Mononuclear cell (primary cell): ENCODE data around the gene YDJC. TPM values are rescaled to one million over a fixed set of nuclear protein-coding genes. Genes with fewer than 3 reads are reported as not detected.
A peak's percentile ranks its signal among the peaks of the same experiment; 100 is the strongest.
"Not testable (repeated sequence)": the region's sequence is repeated elsewhere in the genome, so short reads cannot be mapped to it uniquely, and the experiment has no call there.

ENCODE experiments used
- H3K27me3 ChIP-seq: 2 replicates; pipeline ENCODE4 v1.6.0; 2011; ENCODE audit warnings: low read length, control low read depth; ENCODE audit not compliant: insufficient read depth
- H3K4me1 ChIP-seq: 2 replicates; pipeline ENCODE4 v1.5.1; 2011; ENCODE audit warnings: mild to moderate bottlenecking, low read length, control low read depth; ENCODE audit not compliant: insufficient read depth
- H3K4me3 ChIP-seq: 2 replicates; pipeline ENCODE4 v1.5.1; 2011; ENCODE audit warnings: mild to moderate bottlenecking, low read length, moderate library complexity
- H3K9me3 ChIP-seq: 2 replicates; pipeline ENCODE4 v1.5.1; 2011; ENCODE audit warnings: low read depth, mild to moderate bottlenecking, control low read depth, low read length
- total RNA-seq: library from RNA; depleted of rRNA; stranded (reverse); fragments of >200 nt; gene quantifications from one replicate; pipeline ENCODE4 v1.2.3, GENCODE V29; 2012

Gene YDJC
- total RNA-seq, 1 donor, result 20.7 TPM

- H3K4me1 ChIP-seq, result peaks cover 20% of the 10 kb centered on the region
- H3K4me3 ChIP-seq, result no peak overlapping the region
- no peaks in the 10 kb centered on the region for H3K9me3 ChIP-seq
- H3K27me3 ChIP-seq, result no peaks in the 10 kb centered on the region
These were observed 30.2 kb upstream of the YDJC start for GRCh38 chr22:21659864-21660525.

GRCh38 chr22:21657360-21658032 lies 27.7 kb upstream of the YDJC start:
- no peaks in the 10 kb centered on the region for H3K9me3 ChIP-seq
- H3K4me1 ChIP-seq, result peaks cover 23% of the 10 kb centered on the region
- H3K4me3 ChIP-seq, result peak overlapping the region; percentile 51
- H3K27me3 ChIP-seq, result no peaks in the 10 kb centered on the region

- peaks cover 28% of the 10 kb centered on the region for H3K4me1 ChIP-seq
- H3K27me3 ChIP-seq, result no peaks in the 10 kb centered on the region
- no peaks in the 10 kb centered on the region for H3K9me3 ChIP-seq
- H3K4me3 ChIP-seq, result peak overlapping the region; percentile 51
These were observed 27.2 kb upstream of the YDJC start for GRCh38 chr22:21657020-21657359.

GRCh38 chr22:21652547-21653545 lies 23.0 kb upstream of the YDJC start:
- Histone ChIP-seq H3K4me1 (peaks cover 35% of the 10 kb centered on the region), H3K9me3 (no peaks in the 10 kb centered on the region), H3K27me3 (no peaks in the 10 kb centered on the region), H3K4me3 (peak overlapping the region; percentile 45)

GRCh38 chr22:21652010-21652546 lies 22.3 kb upstream of the YDJC start:
- Histone ChIP-seq H3K4me3 (peak overlapping the region; percentile 45), H3K9me3 (no peaks in the 10 kb centered on the region), H3K27me3 (no peaks in the 10 kb centered on the region), H3K4me1 (peaks cover 29% of the 10 kb centered on the region)

- peak overlapping the region; percentile 45 for H3K4me3 ChIP-seq
- H3K27me3 ChIP-seq, result no peaks in the 10 kb centered on the region
- no peaks in the 10 kb centered on the region for H3K9me3 ChIP-seq
- peaks cover 29% of the 10 kb centered on the region for H3K4me1 ChIP-seq
These were observed 21.7 kb upstream of the YDJC start for GRCh38 chr22:21651521-21652009.

- no peaks in the 10 kb centered on the region for H3K9me3 ChIP-seq
- H3K27me3 ChIP-seq, result no peaks in the 10 kb centered on the region
- H3K4me1 ChIP-seq, result peaks cover 31% of the 10 kb centered on the region
- peak overlapping the region; percentile 45 for H3K4me3 ChIP-seq
These were observed 21.1 kb upstream of the YDJC start for GRCh38 chr22:21650823-21651520.

GRCh38 chr22:21650280-21650679 lies 20.5 kb upstream of the YDJC start:
- Histone ChIP-seq H3K9me3 (no peaks in the 10 kb centered on the region), H3K4me3 (no peak overlapping the region), H3K4me1 (peaks cover 31% of the 10 kb centered on the region), H3K27me3 (no peaks in the 10 kb centered on the region)

- no peaks in the 10 kb centered on the region for H3K9me3 ChIP-seq
- no peak overlapping the region for H3K4me3 ChIP-seq
- H3K4me1 ChIP-seq, result peaks cover 38% of the 10 kb centered on the region
- H3K27me3 ChIP-seq, result no peaks in the 10 kb centered on the region
These were observed 17.1 kb upstream of the YDJC start for GRCh38 chr22:21646608-21647590.

GRCh38 chr22:21645513-21645912 lies 15.7 kb upstream of the YDJC start:
- H3K9me3 ChIP-seq, H3K27me3 ChIP-seq, H3K4me3 ChIP-seq: not testable (repeated sequence)
- peaks cover 36% of the 10 kb centered on the region for H3K4me1 ChIP-seq

GRCh38 chr22:21643533-21644357 lies 13.9 kb upstream of the YDJC start:
- Histone ChIP-seq H3K9me3 (no peaks in the 10 kb centered on the region), H3K4me1 (peaks cover 36% of the 10 kb centered on the region), H3K4me3 (no peak overlapping the region), H3K27me3 (no peaks in the 10 kb centered on the region)

- peak overlapping the region; percentile 54 for H3K4me3 ChIP-seq
- peaks cover 36% of the 10 kb centered on the region for H3K4me1 ChIP-seq
- no peaks in the 10 kb centered on the region for H3K9me3 ChIP-seq
- H3K27me3 ChIP-seq, result no peaks in the 10 kb centered on the region
These were observed 13.0 kb upstream of the YDJC start for GRCh38 chr22:21642584-21643448.
